GM21381 (cell line): ENCODE data around the gene MFAP4.

Experiments used
- ATAC-seq: cut with Tn5 transposase; IDR thresholded peaks from one replicate; pipeline ENCODE4 v1.9.1; 2021; ENCODE audit warnings: mild to moderate bottlenecking, moderate library complexity; ENCODE audit not compliant: unreplicated experiment

Gene MFAP4

GRCh38 chr17:19372011-19372370, 15.0 kb downstream of the MFAP4 start:
- ATAC-seq: no peak

- no peak for ATAC-seq
Measured at GRCh38 chr17:19371259-19372010, 15.6 kb downstream of the MFAP4 start.

- no peak for ATAC-seq
Measured at GRCh38 chr17:19370493-19370960, 16.5 kb downstream of the MFAP4 start.

DNA sequence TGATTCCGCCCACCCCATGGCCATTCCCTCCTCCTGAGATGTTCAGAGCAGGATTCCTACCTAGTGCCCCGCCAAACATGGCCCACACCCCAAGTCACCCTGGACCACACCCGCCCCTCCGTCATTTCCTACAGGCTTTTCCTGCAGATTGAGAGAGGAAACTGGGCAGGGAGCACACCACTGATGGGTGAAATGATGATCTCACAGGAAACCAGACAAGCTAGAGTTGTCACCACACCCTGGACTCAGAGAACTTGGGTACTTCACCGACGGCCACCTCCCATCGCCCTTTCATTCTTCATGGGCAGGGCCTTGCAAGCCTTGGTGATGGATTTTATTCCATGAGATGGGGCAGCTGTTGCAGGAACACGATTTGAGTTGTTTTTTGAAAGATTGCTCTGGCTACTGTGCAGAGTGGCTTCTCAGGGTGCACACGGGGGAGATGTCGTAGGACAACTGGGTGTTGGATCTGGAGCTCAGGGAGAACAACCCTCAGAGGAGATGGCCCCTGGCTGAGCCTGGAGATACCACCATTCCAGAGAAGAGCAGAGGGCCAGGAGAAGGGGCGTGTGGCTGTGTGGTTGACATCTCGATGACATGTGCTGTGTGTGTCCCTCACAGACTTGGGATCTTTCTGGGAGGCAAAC, 17.0 kb downstream of the MFAP4 start:
- ATAC-seq: no peak

DNA sequence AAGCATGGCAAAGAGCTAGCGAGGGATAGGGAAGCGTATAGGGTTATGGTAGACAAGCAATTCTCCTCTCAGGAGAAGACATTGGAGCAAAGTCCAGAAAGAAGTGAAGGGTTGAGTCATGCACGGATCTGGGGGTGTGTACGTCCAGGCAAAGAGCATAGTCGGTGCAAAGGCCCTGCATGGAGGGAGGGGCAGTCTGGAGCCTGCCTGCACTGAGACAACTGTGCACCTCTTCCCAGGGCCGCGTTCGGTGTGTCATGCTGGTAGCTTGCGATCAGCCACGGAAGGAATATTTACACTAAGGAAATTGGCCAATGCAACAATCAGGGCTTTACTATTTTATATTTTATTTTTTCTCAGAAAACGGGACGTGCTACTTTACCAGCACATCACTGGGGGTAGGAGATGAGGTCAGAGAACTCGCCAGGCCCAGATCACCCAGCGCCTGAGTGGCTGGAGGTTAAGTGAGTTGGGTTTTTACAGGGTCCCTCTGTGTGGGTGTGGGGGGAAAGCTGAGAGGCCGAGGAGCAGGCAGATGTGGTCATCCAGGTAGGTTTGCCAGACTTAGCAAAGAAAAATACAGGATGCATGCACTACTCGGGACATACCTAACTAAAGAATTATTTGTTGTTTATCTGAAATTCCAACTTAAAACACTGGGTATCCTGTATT, 17.7 kb downstream of the MFAP4 start:
- no peak for ATAC-seq

DNA sequence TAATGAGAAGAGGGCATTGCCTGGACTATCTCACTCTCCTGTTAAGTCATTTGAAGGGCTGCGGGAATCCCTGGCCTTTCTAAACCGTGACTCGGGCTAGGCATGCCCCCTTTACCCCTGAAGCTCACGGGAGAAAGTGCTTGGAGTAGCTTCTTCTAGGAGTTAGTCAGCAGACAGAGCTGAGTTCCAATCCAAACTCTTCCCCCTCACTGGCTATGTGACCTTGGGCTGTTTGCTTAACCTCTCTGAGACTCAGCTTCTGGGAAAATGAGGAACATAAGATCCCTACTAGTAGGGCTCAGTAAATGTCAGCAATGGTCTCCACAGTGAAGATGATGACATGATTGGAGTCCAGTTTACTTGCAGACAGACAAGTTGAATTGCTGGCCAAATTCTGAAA, 18.8 kb downstream of the MFAP4 start:
- no peak for ATAC-seq

- ATAC-seq: no peak
Measured at GRCh38 chr17:19366637-19366972, 20.4 kb downstream of the MFAP4 start.

DNA sequence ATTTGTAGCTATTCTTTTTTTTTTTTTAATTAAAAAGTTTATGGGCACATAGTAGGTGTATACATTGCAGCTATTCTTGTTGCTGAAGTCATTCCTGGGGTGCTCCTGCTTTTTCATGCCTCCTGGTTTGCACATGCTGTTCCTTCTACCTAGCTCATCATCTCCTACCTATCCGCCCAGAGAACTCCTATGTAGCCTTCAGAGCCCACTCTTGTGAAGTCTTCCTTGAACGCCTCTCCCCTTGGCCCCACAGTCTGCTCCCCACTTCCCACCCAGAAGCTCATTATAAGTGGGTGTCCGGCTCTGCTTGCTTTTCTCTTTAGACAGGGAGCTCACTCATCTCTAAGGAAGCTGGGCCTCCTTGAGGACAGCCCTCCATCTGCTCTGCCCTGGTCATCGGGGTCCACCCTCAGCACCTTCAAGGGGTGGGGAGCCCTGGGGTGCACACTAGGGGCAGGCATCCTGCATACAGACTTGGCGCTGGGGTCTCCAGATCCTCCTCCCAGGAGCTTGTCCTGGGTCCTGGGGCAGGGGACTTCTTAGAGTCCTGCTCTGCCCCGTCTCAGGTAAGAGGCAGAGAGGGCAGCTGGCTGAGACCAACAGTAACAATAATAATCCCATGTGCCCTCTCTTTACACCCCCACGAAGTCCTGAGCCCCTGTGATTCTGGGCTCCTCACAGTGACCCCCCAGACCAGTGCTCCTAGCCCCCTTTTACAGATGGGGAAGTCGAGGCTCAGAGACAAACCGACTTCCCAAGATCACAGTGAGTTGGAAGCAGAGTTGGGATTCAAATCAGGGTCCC, 21.0 kb downstream of the MFAP4 start:
- ATAC-seq: no peak

DNA sequence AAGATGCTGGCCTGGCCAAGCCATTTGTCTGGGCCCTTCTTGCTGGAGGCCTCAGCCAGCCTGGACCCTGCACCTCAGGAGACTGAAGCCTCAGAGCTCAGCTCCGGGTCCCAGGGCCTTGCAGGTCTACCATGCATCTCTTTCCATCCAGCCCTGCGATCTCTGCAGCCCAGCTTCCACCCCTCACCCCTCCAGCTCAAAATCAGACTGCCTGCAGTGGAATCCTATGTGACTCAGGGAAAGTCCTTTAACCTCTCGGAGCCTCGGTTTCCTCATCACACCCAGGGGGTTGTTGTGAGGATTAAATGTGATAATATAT, 21.5 kb downstream of the MFAP4 start:
- ATAC-seq: no peak

- ATAC-seq: no peak
Measured at GRCh38 chr17:19364699-19365498, 22.1 kb downstream of the MFAP4 start.

DNA sequence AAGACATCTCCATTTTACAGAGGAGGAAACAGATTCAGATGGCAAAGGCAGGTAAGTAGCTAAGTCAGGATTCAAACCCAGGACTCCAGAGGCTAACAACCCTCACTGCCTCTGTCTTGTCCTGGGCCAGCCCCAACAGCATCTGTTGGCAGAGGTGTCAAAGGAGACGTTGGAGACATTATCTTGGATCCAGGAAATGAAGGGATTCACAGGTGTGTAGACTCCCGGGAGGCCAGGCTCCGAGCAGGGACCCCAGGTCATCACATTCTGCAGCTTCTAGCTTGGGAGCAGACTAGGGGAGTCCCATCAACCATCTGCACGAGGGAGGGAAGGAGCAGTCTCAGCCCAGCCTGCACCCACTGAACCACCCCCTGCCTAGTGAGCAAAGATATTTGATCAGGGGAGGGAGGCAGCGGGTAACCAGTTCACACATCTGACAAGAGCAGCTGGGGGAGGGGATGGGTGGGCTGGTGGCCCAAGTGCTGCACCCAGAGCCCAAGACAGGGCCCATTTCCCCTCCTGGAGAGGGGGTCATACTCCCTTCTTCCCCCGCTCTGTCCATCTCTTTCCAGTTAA, 23.4 kb downstream of the MFAP4 start:
- ATAC-seq: no peak

- no peak for ATAC-seq
Measured at GRCh38 chr17:19363114-19363438, 23.9 kb downstream of the MFAP4 start.

- peak; percentile 77 for ATAC-seq
Measured at GRCh38 chr17:19362277-19363113, 24.5 kb downstream of the MFAP4 start, which contains the start of gene B9D1. TSS of gene B9D1 (minus strand) at chr17:19362723. CDS start at chr17:19362569, 154 bp downstream.

DNA sequence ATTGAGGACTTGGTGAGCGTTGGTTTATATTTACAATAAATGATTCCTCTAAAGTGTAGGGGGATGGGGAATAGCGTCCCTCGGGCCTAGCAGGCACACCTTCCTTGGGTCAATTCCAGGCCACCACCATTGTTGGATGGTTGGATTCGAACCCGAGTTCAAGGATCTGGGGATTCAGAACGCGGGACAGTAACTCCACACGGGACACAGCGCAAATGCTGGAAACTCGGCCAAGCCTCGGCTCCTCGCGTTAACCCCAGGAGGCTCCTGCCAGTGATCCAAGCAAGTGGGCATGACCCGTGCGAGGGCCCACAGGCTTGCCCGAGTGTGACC, 25.1 kb downstream of the MFAP4 start:
- no peak for ATAC-seq

GRCh38 chr17:19361326-19361725, 25.7 kb downstream of the MFAP4 start:
- ATAC-seq: no peak

DNA sequence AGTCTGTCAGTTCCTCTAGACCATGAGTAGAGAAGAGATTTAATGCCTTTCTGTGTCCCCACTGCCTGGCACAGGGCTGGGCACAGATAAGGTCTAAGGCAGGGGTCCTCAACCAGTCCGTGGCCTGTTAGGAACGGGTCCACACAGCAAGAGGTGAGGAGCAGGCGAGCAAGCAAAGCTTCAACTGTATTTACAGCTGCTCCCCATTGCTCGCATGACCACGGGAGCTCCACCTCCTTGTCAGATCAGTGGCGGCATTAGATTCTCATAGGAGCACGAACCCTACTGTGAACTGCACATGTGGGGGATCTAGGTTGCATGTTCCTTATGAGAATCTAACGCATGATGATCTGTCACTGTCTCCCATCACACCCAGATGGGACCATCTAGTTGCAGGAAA, 26.2 kb downstream of the MFAP4 start:
- ATAC-seq: no peak

DNA sequence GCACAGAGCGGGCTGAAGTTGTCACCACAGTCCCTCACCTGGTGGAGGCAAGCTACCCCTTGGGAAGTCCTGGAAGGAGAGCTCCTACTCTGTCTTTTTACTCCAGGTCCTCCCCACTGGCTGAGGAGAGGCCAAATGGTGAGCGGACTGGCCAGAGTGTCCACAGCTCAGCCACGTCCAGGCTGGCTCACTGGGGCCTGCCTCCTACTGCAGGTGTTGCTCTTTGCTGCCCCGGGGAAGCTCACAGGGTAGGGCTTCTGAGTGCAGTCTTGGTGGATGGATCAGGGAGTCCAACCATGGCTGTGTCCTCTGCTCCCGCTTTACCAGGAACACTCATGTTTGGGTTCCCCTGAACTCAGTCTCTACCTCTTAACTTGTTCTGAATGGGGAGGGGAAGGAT, 27.1 kb downstream of the MFAP4 start:
- ATAC-seq: no peak

DNA sequence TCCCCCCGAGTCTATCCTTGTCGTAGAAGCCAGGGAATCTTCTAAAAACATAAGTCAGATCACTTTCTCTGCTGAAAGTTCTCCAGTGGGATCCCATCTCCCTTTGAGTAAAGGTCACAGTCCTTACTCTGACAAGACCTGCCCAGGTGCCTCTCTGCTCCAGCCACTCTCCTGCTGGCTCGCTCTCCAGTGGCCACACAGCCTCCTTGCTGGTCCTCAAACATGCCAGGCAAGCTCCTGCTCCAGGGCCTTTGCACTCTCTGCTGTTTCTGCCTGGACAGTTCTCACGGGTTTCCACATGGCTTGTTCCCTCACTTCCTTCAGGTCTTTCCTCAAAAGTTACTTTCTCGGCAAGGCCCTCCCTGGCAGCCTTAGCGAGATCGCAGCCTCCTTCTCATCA, 27.8 kb downstream of the MFAP4 start:
- ATAC-seq: no peak

DNA sequence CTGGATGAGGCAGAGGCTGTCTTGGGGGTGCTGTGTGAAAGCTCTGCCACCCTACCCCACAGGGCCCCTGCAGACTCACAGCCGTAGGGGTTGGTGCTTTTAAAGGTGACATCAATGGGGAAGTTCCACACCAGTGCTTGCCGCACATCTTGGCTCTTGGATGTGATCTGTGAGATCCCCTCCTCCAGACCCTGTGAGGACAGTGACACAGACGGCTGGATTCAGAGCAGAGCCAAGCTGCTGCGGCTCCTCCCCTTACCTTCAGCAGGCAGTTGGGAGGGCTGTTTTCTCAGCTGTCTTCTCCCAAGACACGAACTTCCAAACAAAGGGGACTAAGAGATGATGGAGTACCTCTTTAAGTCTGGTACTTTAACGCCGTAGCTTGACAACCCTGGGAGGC, 29.2 kb downstream of the MFAP4 start:
- no peak for ATAC-seq

GRCh38 chr17:19357351-19357750, 29.6 kb downstream of the MFAP4 start:
- ATAC-seq: no peak
